GM19452 (cell line): ENCODE measurements around the gene PCYOX1L.

Source experiments
- ATAC-seq: cut with Tn5 transposase; IDR thresholded peaks from one replicate; pipeline ENCODE4 v1.9.1; 2021; ENCODE audit not compliant: unreplicated experiment

The PCYOX1L gene

GRCh38 chr5:149367249-149367971, 9.6 kb downstream of the PCYOX1L start:
- ATAC-seq, result no peak

- no peak for ATAC-seq
These were observed 10.3 kb downstream of the PCYOX1L start for GRCh38 chr5:149367972-149368645.

GRCh38 chr5:149370878-149371277, 13.0 kb downstream of the PCYOX1L start:
- no peak for ATAC-seq

GRCh38 chr5:149371296-149371962, 13.6 kb downstream of the PCYOX1L start:
- ATAC-seq, result peak; percentile 85

GRCh38 chr5:149372076-149372795, 14.4 kb downstream of the PCYOX1L start:
- ATAC-seq, result no peak

GRCh38 chr5:149372932-149373331, 15.1 kb downstream of the PCYOX1L start:
- no peak for ATAC-seq

- ATAC-seq, result no peak
These were observed 16.5 kb downstream of the PCYOX1L start for GRCh38 chr5:149374303-149374702.

GRCh38 chr5:149374801-149375200, 17.0 kb downstream of the PCYOX1L start:
- no peak for ATAC-seq

GRCh38 chr5:149375434-149375833, 17.6 kb downstream of the PCYOX1L start:
- ATAC-seq, result no peak

- no peak for ATAC-seq
These were observed 18.3 kb downstream of the PCYOX1L start for GRCh38 chr5:149376104-149376503.

- ATAC-seq, result no peak
These were observed 19.0 kb downstream of the PCYOX1L start for GRCh38 chr5:149376711-149377447.

- no peak for ATAC-seq
These were observed 20.5 kb downstream of the PCYOX1L start for GRCh38 chr5:149378241-149378820.

- ATAC-seq, result no peak
These were observed 21.4 kb downstream of the PCYOX1L start, which contains the start of gene IL17B for GRCh38 chr5:149379177-149379761. TSS of gene IL17B (minus strand) at chr5:149379292. CDS start at chr5:149379225, 67 bp downstream.

GRCh38 chr5:149379818-149380374, 22.1 kb downstream of the PCYOX1L start:
- ATAC-seq, result no peak

GRCh38 chr5:149380466-149381121, 22.7 kb downstream of the PCYOX1L start:
- no peak for ATAC-seq

- ATAC-seq, result no peak
These were observed 23.6 kb downstream of the PCYOX1L start for GRCh38 chr5:149381261-149381985.

GRCh38 chr5:149381986-149382338, 24.1 kb downstream of the PCYOX1L start:
- ATAC-seq, result peak; percentile 78

- no peak for ATAC-seq
These were observed 24.8 kb downstream of the PCYOX1L start for GRCh38 chr5:149382517-149383220.
